ENCODE data around the gene GPD2. TPM values are rescaled to one million over a fixed set of nuclear protein-coding genes. Genes with fewer than 3 reads are reported as not detected.

Gene GPD2
- total and polyA plus RNA-seq, 2 donors (not counting 1 experiment from before 2014, with no cell fraction given) = 5.1 to 26.8 TPM

DNA sequence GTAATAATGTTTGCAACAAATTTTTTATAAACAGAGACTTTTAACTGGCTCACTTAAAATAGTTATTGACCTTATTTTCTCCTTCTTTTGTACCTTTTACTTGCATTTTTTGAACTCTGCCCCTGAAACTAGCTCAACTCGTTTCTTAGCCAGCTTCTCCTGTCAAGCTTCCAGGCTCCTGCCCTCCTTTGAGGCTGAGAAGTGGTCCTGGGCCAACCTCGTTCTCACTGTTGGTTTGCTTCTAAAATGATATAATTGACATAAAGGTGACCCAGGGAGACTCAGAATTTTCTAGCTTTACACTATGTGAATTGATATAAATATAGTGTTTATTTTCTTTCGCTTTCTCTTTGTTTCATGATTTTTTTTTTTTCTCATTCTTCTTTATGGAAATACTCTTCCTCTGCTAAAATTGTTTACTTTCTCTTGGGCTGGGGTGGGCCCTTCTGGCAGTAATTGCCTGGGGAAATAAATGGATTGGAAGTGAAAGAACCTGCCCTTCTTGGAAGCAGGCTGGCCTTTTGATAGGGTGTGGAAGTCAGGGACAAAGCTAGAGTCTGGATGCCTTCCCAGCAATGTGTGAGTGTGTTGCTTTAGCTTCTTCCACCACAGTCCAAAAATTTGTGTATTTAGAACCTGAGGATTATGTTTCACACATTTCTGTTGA lies 30.7 kb downstream of the GPD2 start:
- Mint-ChIP-seq H3K4me1 (peaks cover 39% of the 10 kb centered on the region), H3K27me3 (no peaks in the 10 kb centered on the region), H3K4me3 (no peak overlapping the region), H3K9me3 (ENCODE audit: insufficient read depth) (no peaks in the 10 kb centered on the region), H3K27ac (no peak overlapping the region)
- no peaks in the 10 kb centered on the region for H3K9me3 ChIP-seq (ENCODE audit: control extremely low read depth in 1 of 3, control insufficient read depth in 2 of 3, insufficient read depth in 1 of 3, low read length in 2 of 3)
- no peak for ATAC-seq (ENCODE audit: low read depth)
- H3K4me1 ChIP-seq (ENCODE audit: control insufficient read depth in 2 of 2, insufficient read depth in 2 of 2, low read length in 2 of 2) = peaks cover 15 to 16% of the 10 kb centered on the region in 2 donors
- H3K4me2 ChIP-seq (replicated peaks; ENCODE audit: low read depth, low read length, poor library complexity, severe bottlenecking) = no peak overlapping the region
- H3K27ac ChIP-seq (ENCODE audit: low read length in 2 of 2) = no peak overlapping the region
- CTCF ChIA-PET = no interaction called here
- H2AFZ ChIP-seq (ENCODE audit: insufficient read depth, low read depth, low read length, poor library complexity, severe bottlenecking) = no peak overlapping the region
- POLR2A ChIA-PET = interaction anchor here (0.7 kb wide), 1 partner anchor 32 kb away, joined by 3 read pairs; no protein-coding TSS in a partner anchor
- TF ChIP-seq EZH2 (IDR thresholded peaks at IDR 0.05; ENCODE audit: borderline replicate concordance, insufficient read depth, low read depth, low read length, poor library complexity, severe bottlenecking) = no peak
- TF ChIP-seq, protein P1, sequence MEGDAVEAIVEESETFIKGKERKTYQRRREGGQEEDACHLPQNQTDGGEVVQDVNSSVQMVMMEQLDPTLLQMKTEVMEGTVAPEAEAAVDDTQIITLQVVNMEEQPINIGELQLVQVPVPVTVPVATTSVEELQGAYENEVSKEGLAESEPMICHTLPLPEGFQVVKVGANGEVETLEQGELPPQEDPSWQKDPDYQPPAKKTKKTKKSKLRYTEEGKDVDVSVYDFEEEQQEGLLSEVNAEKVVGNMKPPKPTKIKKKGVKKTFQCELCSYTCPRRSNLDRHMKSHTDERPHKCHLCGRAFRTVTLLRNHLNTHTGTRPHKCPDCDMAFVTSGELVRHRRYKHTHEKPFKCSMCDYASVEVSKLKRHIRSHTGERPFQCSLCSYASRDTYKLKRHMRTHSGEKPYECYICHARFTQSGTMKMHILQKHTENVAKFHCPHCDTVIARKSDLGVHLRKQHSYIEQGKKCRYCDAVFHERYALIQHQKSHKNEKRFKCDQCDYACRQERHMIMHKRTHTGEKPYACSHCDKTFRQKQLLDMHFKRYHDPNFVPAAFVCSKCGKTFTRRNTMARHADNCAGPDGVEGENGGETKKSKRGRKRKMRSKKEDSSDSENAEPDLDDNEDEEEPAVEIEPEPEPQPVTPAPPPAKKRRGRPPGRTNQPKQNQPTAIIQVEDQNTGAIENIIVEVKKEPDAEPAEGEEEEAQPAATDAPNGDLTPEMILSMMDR (IDR thresholded peaks at IDR 0.05) = no peak
- H3K9ac ChIP-seq (ENCODE audit: low read length) = no peak overlapping the region
- no peak for DNase-seq
- H3K79me2 ChIP-seq (ENCODE audit: control insufficient read depth, insufficient read depth, low read length) = peaks cover 37% of the 10 kb centered on the region
- intact Hi-C loops (cut with micrococcal nuclease) = no loop called here
- 100% methylated on average over 1 of the region's 3 CpGs for WGBS (ENCODE audit: insufficient coverage)
- H4K20me1 ChIP-seq (ENCODE audit: control insufficient read depth, insufficient read depth, low read length, poor library complexity, severe bottlenecking) = peaks cover 8% of the 10 kb centered on the region
- H3K4me3 ChIP-seq (ENCODE audit: control extremely low read depth in 1 of 5, extremely low read depth in 1 of 5, insufficient read depth in 1 of 5, low read depth in 2 of 5, low read length in 4 of 5) = no peak overlapping the region
- no peaks in the 10 kb centered on the region for H3K27me3 ChIP-seq (replicated peaks in 1 of 4; ENCODE audit: control extremely low read depth in 1 of 4, control insufficient read depth in 3 of 4, insufficient read depth in 4 of 4, low read length in 3 of 4)
- no peaks in the 10 kb centered on the region for H3K36me3 ChIP-seq (replicated peaks in 1 of 2; ENCODE audit: control extremely low read depth in 1 of 2, control insufficient read depth in 1 of 2, extremely low read depth in 1 of 2, insufficient read depth in 2 of 2, low read length in 1 of 2)

DNA sequence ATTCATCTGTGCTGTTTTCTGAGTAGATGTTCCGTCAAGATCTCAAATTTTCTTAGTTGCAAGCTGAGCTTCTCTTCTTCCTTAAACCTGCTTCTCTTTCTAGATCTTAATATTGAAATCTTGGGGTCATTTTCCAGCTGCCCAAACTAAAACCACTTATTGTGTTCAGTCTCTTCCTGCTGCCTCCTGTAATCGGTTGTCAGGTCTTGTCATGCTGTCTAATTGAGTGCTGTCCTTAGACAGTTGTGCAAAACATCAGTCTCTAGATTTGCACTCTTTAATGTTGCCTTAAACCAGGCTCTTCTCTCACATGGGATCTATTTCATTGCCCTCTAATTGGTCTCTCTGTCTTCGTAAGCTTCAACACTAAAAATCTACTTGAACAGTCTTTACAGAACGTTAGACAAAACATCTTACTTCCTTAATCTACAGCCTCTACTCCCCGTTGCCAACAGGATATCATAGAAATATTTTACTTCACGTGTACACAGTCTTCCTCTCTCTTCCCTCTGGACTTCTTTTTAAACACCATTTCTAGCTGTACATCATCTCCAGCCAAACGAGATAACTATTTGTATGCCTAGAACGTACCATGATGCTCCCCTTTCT lies 34.9 kb downstream of the GPD2 start:
- Histone ChIP-seq H3K9ac (ENCODE audit: low read length) (peak overlapping the region; percentile 24), H3K4me1 (ENCODE audit: control insufficient read depth in 2 of 2, insufficient read depth in 2 of 2, low read length in 2 of 2) (peaks cover 22 to 24% of the 10 kb centered on the region in 2 donors), H3K27ac (ENCODE audit: low read length in 2 of 2) (no peak overlapping the region), H3K79me2 (ENCODE audit: control insufficient read depth, insufficient read depth, low read length) (peaks cover 48% of the 10 kb centered on the region), H3K9me3 (ENCODE audit: control extremely low read depth in 1 of 3, control insufficient read depth in 2 of 3, insufficient read depth in 1 of 3, low read length in 2 of 3) (no peaks in the 10 kb centered on the region), H3K4me3 (ENCODE audit: control extremely low read depth in 1 of 5, extremely low read depth in 1 of 5, insufficient read depth in 1 of 5, low read depth in 2 of 5, low read length in 4 of 5) (peak overlapping the region in 3 of 5 experiments; percentile 9 to 23 (median 21)), H2AFZ (ENCODE audit: insufficient read depth, low read depth, low read length, poor library complexity, severe bottlenecking) (peak overlapping the region; percentile 44), H4K20me1 (ENCODE audit: control insufficient read depth, insufficient read depth, low read length, poor library complexity, severe bottlenecking) (peaks cover 8% of the 10 kb centered on the region), H3K36me3 (replicated peaks in 1 of 2; ENCODE audit: control extremely low read depth in 1 of 2, control insufficient read depth in 1 of 2, extremely low read depth in 1 of 2, insufficient read depth in 2 of 2, low read length in 1 of 2) (no peaks in the 10 kb centered on the region), H3K4me2 (replicated peaks; ENCODE audit: low read depth, low read length, poor library complexity, severe bottlenecking) (peak overlapping the region; percentile 50), H3K27me3 (replicated peaks in 1 of 4; ENCODE audit: control extremely low read depth in 1 of 4, control insufficient read depth in 3 of 4, insufficient read depth in 4 of 4, low read length in 3 of 4) (no peaks in the 10 kb centered on the region)
- Mint-ChIP-seq H3K4me3 (peak overlapping the region; percentile 57), H3K27me3 (no peaks in the 10 kb centered on the region), H3K9me3 (ENCODE audit: insufficient read depth) (no peaks in the 10 kb centered on the region), H3K4me1 (peaks cover 48% of the 10 kb centered on the region), H3K27ac (peak overlapping the region; percentile 4)
- POLR2A ChIA-PET = no interaction called here
- DNase-seq (peak; percentile 35), ATAC-seq (ENCODE audit: low read depth) (peak; percentile 63)
- TF ChIP-seq EZH2 (IDR thresholded peaks at IDR 0.05; ENCODE audit: borderline replicate concordance, insufficient read depth, low read depth, low read length, poor library complexity, severe bottlenecking) = no peak
- TF ChIP-seq, protein P1 (IDR thresholded peaks at IDR 0.05) = no peak
- WGBS (ENCODE audit: insufficient coverage) = 26% methylated on average over 8 of the region's 8 CpGs
- CTCF ChIA-PET = no interaction called here
- intact Hi-C loops (cut with micrococcal nuclease) = loop anchor here (2.0 to 5.0 kb wide), 2 partner anchors 18 to 34 kb away; partner anchors contain the start of gene GPD2
